Measurements from ENCODE around the gene DISC1. TPM values are rescaled to one million over a fixed set of nuclear protein-coding genes. Genes with fewer than 3 reads are reported as not detected.
"Not testable (repeated sequence)": the region's sequence is repeated elsewhere in the genome, so short reads cannot be mapped to it uniquely, and the experiment has no call there.

The DISC1 gene
- total and polyA plus RNA-seq, 2 of the 13 experiments (the other 11 are each of a cell fraction or from before 2014, with no cell fraction given), result 4.2 to 4.6 TPM

GRCh38 chr1:231639819-231640218 is 13.2 kb downstream of the DISC1 start (continued):
- TF ChIP-seq, protein P1, sequence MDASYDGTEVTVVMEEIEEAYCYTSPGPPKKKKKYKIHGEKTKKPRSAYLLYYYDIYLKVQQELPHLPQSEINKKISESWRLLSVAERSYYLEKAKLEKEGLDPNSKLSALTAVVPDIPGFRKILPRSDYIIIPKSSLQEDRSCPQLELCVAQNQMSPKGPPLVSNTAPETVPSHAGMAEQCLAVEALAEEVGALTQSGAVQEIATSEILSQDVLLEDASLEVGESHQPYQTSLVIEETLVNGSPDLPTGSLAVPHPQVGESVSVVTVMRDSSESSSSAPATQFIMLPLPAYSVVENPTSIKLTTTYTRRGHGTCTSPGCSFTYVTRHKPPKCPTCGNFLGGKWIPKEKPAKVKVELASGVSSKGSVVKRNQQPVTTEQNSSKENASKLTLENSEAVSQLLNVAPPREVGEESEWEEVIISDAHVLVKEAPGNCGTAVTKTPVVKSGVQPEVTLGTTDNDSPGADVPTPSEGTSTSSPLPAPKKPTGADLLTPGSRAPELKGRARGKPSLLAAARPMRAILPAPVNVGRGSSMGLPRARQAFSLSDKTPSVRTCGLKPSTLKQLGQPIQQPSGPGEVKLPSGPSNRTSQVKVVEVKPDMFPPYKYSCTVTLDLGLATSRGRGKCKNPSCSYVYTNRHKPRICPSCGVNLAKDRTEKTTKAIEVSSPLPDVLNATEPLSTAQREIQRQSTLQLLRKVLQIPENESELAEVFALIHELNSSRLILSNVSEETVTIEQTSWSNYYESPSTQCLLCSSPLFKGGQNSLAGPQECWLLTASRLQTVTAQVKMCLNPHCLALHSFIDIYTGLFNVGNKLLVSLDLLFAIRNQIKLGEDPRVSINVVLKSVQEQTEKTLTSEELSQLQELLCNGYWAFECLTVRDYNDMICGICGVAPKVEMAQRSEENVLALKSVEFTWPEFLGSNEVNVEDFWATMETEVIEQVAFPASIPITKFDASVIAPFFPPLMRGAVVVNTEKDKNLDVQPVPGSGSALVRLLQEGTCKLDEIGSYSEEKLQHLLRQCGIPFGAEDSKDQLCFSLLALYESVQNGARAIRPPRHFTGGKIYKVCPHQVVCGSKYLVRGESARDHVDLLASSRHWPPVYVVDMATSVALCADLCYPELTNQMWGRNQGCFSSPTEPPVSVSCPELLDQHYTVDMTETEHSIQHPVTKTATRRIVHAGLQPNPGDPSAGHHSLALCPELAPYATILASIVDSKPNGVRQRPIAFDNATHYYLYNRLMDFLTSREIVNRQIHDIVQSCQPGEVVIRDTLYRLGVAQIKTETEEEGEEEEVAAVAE (CRISPR knock-in tag; IDR thresholded peaks at IDR 0.05; ENCODE audit: borderline replicate concordance), result no peak
- TF ChIP-seq CREM (IDR thresholded peaks at IDR 0.05) (no peak), CREM (CRISPR knock-in tag; IDR thresholded peaks at IDR 0.05) (no peak), ZNF891 (CRISPR knock-in tag; IDR thresholded peaks at IDR 0.05) (no peak), THAP11 (CRISPR knock-in tag; IDR thresholded peaks at IDR 0.05) (no peak), ZNF850 (CRISPR knock-in tag; conservative IDR thresholded peaks at IDR 0.05) (no peak), LRRFIP1 (CRISPR knock-in tag; conservative IDR thresholded peaks at IDR 0.05) (no peak), EHMT2 (IDR thresholded peaks at IDR 0.05; ENCODE audit: borderline replicate concordance, low read depth, low read length) (no peak), MAFG (CRISPR knock-in tag; IDR thresholded peaks at IDR 0.05) (no peak), THRA (CRISPR knock-in tag; IDR thresholded peaks at IDR 0.05; ENCODE audit: borderline replicate concordance) (no peak)

- in situ Hi-C loops (cut with HindIII; ENCODE audit: extremely low pct_ligation_motif_present, low pct_unique_long_range_greater_than_20kb); H3K9me3 ChIP-seq (ENCODE audit: low read length); intact Hi-C loops (cut with micrococcal nuclease; ENCODE audit: unreplicated experiment); BruUV-seq (replicated peaks); H3K4me2 ChIP-seq (ENCODE audit: low read depth, low read length); DNase-seq (ENCODE audit: low spot score); H3K36me3 ChIP-seq (replicated peaks in 1 of 2; ENCODE audit: control insufficient read depth in 1 of 2, insufficient read depth in 2 of 2, low read length in 2 of 2); ATAC-seq; CTCF ChIA-PET (ENCODE audit: low intra/inter-chr PET ratio, low total read pairs); H3K27me3 ChIP-seq (ENCODE audit: control insufficient read depth in 1 of 2, insufficient read depth in 2 of 2, low read length in 2 of 2); POLR2A ChIA-PET; FAIRE-seq; H3K27ac ChIP-seq (ENCODE audit: extremely low read length, insufficient read depth, low read length); H3K9ac ChIP-seq (ENCODE audit: insufficient read depth, low read depth, low read length); H2AFZ ChIP-seq (ENCODE audit: low read length); H4K20me1 ChIP-seq (ENCODE audit: insufficient read depth, low read length); H3K4me3 ChIP-seq (replicated peaks in 1 of 3; ENCODE audit: insufficient read depth in 1 of 3, low read depth in 2 of 3, low read length in 3 of 3); H3K4me1 ChIP-seq (ENCODE audit: insufficient read depth, low read length): not testable (repeated sequence)
- peaks cover 11% of the 10 kb centered on the region for H3K79me2 ChIP-seq (ENCODE audit: insufficient read depth, low read length)
- 97% methylated on average over 9 of the region's 9 CpGs for WGBS (ENCODE audit: low lambda C conversion rate)
These were observed 14.9 kb downstream of the DISC1 start for GRCh38 chr1:231641444-231641843.

- CTCF ChIA-PET (ENCODE audit: low intra/inter-chr PET ratio, low total read pairs); H3K4me3 ChIP-seq (replicated peaks in 1 of 3; ENCODE audit: insufficient read depth in 1 of 3, low read depth in 2 of 3, low read length in 3 of 3); FAIRE-seq; H3K27ac ChIP-seq (ENCODE audit: extremely low read length, insufficient read depth, low read length); BruUV-seq (replicated peaks); POLR2A ChIA-PET; H3K36me3 ChIP-seq (replicated peaks in 1 of 2; ENCODE audit: control insufficient read depth in 1 of 2, insufficient read depth in 2 of 2, low read length in 2 of 2); H2AFZ ChIP-seq (ENCODE audit: low read length); H3K27me3 ChIP-seq (ENCODE audit: control insufficient read depth in 1 of 2, insufficient read depth in 2 of 2, low read length in 2 of 2); H3K4me2 ChIP-seq (ENCODE audit: low read depth, low read length); H3K9me3 ChIP-seq (ENCODE audit: low read length); DNase-seq (ENCODE audit: low spot score); ATAC-seq; H3K9ac ChIP-seq (ENCODE audit: insufficient read depth, low read depth, low read length); intact Hi-C loops (cut with micrococcal nuclease; ENCODE audit: unreplicated experiment); H4K20me1 ChIP-seq (ENCODE audit: insufficient read depth, low read length); H3K4me1 ChIP-seq (ENCODE audit: insufficient read depth, low read length); in situ Hi-C loops (cut with HindIII; ENCODE audit: extremely low pct_ligation_motif_present, low pct_unique_long_range_greater_than_20kb): not testable (repeated sequence)
- H3K79me2 ChIP-seq (ENCODE audit: insufficient read depth, low read length), result peaks cover 11% of the 10 kb centered on the region
- WGBS (ENCODE audit: low lambda C conversion rate), result 95% methylated on average over 8 of the region's 36 CpGs
These were observed 15.5 kb downstream of the DISC1 start for GRCh38 chr1:231642061-231642460.
